Measurements from ENCODE around the gene ADAM8. TPM values are rescaled to one million over a fixed set of nuclear protein-coding genes. Genes with fewer than 3 reads are reported as not detected.

ADAM8 gene
- total RNA-seq, 1 donor from 2014 or later: 123 TPM

GRCh38 chr10:133297504-133297903 is 20.8 kb upstream of the ADAM8 start:
- Histone ChIP-seq H3K36me3 (ENCODE audit: control insufficient read depth, insufficient read depth, low read length) (peaks cover 2% of the 10 kb centered on the region), H3K4me3 (ENCODE audit: low read depth, low read length) (no peak overlapping the region), H3K27me3 (ENCODE audit: control insufficient read depth, insufficient read depth, low read length) (no peaks in the 10 kb centered on the region)
- TF ChIP-seq CTCF (IDR thresholded peaks at IDR 0.05; ENCODE audit: insufficient read depth, low read length, poor library complexity, severe bottlenecking): no peak
- DNase-seq (ENCODE audit: low read depth): no peak

GRCh38 chr10:133295426-133296320 is 19.0 kb upstream of the ADAM8 start:
- H3K27me3 ChIP-seq (ENCODE audit: control insufficient read depth, insufficient read depth, low read length): no peaks in the 10 kb centered on the region
- peaks cover 2% of the 10 kb centered on the region for H3K36me3 ChIP-seq (ENCODE audit: control insufficient read depth, insufficient read depth, low read length)
- TF ChIP-seq CTCF (IDR thresholded peaks at IDR 0.05; ENCODE audit: insufficient read depth, low read length, poor library complexity, severe bottlenecking): no peak
- no peak for DNase-seq (ENCODE audit: low read depth)
- no peak overlapping the region for H3K4me3 ChIP-seq (ENCODE audit: low read depth, low read length)

GRCh38 chr10:133294189-133294588 is 17.5 kb upstream of the ADAM8 start:
- Histone ChIP-seq H3K4me3 (ENCODE audit: low read depth, low read length) (no peak overlapping the region), H3K27me3 (ENCODE audit: control insufficient read depth, insufficient read depth, low read length) (no peaks in the 10 kb centered on the region), H3K36me3 (ENCODE audit: control insufficient read depth, insufficient read depth, low read length) (peaks cover 4% of the 10 kb centered on the region)
- no peak for DNase-seq (ENCODE audit: low read depth)
- TF ChIP-seq CTCF (IDR thresholded peaks at IDR 0.05; ENCODE audit: insufficient read depth, low read length, poor library complexity, severe bottlenecking): no peak

GRCh38 chr10:133293810-133294119 is 17.1 kb upstream of the ADAM8 start:
- H3K36me3 ChIP-seq (ENCODE audit: control insufficient read depth, insufficient read depth, low read length): peaks cover 4% of the 10 kb centered on the region
- H3K27me3 ChIP-seq (ENCODE audit: control insufficient read depth, insufficient read depth, low read length): no peaks in the 10 kb centered on the region
- DNase-seq (ENCODE audit: low read depth): no peak
- H3K4me3 ChIP-seq (ENCODE audit: low read depth, low read length): no peak overlapping the region
- no peak for TF ChIP-seq CTCF (IDR thresholded peaks at IDR 0.05; ENCODE audit: insufficient read depth, low read length, poor library complexity, severe bottlenecking)

- H3K36me3 ChIP-seq (ENCODE audit: control insufficient read depth, insufficient read depth, low read length): peaks cover 4% of the 10 kb centered on the region
- H3K27me3 ChIP-seq (ENCODE audit: control insufficient read depth, insufficient read depth, low read length): no peaks in the 10 kb centered on the region
- no peak for DNase-seq (ENCODE audit: low read depth)
- H3K4me3 ChIP-seq (ENCODE audit: low read depth, low read length): no peak overlapping the region
- no peak for TF ChIP-seq CTCF (IDR thresholded peaks at IDR 0.05; ENCODE audit: insufficient read depth, low read length, poor library complexity, severe bottlenecking)
These were observed 16.5 kb upstream of the ADAM8 start for GRCh38 chr10:133292919-133293809.

All from kidney epithelial cell (primary cell).